HG03280 (cell line): Measurements from ENCODE around the gene FAM131A.
"Not testable (repeated sequence)": the region's sequence is repeated elsewhere in the genome, so short reads cannot be mapped to it uniquely, and the experiment has no call there.

Experiments used
- ATAC-seq: cut with Tn5 transposase; IDR thresholded peaks from one replicate; pipeline ENCODE4 v1.9.1; 2021; ENCODE audit warnings: mild to moderate bottlenecking, moderate library complexity; ENCODE audit not compliant: unreplicated experiment

The FAM131A gene

DNA sequence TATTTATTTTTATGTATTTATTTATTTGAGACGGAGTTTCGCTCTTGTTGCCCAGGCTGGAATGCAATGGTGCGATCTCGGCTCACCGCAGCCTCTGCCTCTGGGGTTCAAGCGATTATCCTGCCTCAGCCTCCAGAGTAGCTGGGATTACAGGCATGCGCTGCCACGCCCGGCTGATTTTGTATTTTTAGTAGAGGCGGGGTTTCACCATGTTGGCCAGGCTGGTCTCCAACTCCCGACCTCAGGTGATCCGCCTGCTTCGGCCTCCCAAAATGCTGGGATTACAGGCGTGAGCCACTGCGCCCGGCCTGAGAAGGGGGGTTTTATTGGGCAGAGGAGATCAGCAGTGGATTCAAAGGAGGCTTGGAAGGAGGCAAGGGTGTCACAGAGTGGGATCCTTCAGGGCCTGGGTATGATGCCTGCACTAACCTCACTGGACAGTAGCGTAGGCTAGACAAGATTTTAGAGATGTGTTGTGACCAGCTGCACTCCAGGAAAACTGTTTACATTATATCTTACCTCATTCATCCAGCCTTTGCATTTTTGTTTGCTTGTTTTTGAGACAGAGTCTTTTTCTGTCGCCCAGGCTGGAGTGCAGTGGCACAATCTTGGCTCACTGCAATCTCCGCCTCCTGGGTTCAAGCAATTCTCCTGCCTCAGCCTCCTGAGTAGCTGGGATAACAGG is 2.2 kb downstream of the FAM131A start:
- ATAC-seq, result not testable (repeated sequence)

DNA sequence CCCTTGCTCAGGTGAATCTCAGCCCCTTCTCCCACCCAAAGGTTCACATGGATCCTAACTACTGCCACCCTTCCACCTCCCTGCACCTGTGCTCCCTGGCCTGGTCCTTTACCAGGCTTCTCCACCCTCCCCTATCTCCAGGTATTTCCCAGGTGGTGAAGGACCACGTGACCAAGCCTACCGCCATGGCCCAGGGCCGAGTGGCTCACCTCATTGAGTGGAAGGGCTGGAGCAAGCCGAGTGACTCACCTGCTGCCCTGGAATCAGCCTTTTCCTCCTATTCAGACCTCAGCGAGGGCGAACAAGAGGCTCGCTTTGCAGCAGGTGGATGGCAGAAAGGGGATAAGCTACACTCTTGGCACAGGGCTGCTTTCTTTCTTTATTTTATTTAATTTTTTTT is 4.5 kb downstream of the FAM131A start:
- ATAC-seq, result no peak

DNA sequence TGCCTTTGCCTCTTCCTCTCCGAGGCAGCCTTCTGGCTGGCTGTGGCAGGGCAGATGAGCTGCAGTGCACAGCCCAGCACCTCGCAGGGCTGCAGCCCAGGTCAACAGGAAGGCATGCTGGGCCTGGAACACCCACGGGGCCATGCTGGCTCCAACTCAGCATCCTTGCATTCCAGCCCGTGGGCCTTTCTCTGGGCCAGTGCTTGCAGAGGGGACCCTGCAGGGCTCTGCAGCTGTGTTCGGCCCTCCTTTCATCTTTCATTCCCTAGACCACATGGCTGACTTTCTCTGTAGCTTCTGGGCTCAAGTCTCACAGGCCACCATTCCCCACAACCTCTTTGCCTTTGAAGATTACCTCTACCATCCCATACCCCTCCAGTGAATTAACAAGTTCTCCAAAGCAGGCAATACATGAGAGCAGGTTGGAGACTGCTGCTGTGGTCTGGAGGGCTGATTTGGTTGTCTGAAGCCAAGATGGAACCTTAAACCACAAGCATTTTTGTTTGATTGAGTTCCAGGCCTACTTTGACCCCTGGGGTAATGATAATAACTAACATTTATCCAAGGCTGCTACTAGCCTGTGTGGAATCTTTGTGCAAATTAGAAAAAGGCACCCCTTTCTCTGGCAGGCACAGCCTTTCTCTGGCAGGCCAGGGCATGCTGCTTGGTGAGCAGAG is 5.9 kb downstream of the FAM131A start:
- ATAC-seq, result no peak

DNA sequence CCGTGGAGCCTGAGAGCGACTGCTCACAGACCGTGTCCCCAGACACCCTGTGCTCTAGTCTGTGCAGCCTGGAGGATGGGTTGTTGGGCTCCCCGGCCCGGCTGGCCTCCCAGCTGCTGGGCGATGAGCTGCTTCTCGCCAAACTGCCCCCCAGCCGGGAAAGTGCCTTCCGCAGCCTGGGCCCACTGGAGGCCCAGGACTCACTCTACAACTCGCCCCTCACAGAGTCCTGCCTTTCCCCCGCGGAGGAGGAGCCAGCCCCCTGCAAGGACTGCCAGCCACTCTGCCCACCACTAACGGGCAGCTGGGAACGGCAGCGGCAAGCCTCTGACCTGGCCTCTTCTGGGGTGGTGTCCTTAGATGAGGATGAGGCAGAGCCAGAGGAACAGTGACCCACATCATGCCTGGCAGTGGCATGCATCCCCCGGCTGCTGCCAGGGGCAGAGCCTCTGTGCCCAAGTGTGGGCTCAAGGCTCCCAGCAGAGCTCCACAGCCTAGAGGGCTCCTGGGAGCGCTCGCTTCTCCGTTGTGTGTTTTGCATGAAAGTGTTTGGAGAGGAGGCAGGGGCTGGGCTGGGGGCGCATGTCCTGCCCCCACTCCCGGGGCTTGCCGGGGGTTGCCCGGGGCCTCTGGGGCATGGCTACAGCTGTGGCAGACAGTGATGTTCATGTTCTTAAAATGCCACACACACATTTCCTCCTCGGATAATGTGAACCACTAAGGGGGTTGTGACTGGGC is 7.3 kb downstream of the FAM131A start:
- ATAC-seq, result no peak

DNA sequence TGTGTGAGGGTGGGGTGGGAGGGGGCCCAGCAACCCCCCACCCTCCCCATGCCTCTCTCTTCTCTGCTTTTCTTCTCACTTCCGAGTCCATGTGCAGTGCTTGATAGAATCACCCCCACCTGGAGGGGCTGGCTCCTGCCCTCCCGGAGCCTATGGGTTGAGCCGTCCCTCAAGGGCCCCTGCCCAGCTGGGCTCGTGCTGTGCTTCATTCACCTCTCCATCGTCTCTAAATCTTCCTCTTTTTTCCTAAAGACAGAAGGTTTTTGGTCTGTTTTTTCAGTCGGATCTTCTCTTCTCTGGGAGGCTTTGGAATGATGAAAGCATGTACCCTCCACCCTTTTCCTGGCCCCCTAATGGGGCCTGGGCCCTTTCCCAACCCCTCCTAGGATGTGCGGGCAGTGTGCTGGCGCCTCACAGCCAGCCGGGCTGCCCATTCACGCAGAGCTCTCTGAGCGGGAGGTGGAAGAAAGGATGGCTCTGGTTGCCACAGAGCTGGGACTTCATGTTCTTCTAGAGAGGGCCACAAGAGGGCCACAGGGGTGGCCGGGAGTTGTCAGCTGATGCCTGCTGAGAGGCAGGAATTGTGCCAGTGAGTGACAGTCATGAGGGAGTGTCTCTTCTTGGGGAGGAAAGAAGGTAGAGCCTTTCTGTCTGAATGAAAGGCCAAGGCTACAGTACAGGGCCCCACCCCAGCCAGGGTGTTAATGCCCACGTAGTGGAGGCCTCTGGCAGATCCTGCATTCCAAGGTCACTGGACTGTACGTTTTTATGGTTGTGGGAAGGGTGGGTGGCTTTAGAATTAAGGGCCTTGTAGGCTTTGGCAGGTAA is 8.1 kb downstream of the FAM131A start:
- ATAC-seq, result no peak

DNA sequence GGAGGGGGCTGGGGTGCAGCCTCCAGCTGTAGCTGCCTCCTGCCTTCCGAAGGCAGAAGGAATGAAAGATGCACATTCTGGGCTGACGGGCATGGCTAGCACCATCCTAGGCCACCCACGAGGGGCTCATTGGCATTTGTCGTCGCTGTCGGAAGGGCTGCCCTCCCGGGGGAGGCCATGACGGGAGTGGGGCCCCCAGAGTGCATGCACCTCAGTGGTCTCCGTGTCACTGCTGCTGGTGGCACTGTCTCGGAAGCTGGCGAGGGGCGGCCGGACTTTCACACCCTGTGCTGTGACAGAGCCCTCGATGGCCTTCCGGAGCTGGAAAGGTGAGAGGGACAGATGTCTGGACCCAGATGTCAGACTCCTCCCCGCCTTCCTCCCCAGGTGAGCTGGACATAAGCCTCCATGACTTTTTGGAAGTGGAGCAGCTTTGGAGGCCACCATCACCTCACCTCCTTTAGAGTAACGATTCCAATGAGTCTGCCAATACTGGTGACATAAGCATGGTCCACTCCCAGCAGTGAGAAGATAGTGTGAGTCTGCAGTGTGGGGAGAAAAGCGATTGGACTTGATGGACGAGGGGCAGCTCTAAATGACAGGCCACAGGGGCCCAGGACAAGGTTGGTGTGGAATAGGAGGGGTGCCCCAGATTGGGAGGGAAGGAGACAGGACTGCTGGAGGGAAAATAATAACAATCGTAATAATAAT is 9.2 kb downstream of the FAM131A start:
- no peak for ATAC-seq

DNA sequence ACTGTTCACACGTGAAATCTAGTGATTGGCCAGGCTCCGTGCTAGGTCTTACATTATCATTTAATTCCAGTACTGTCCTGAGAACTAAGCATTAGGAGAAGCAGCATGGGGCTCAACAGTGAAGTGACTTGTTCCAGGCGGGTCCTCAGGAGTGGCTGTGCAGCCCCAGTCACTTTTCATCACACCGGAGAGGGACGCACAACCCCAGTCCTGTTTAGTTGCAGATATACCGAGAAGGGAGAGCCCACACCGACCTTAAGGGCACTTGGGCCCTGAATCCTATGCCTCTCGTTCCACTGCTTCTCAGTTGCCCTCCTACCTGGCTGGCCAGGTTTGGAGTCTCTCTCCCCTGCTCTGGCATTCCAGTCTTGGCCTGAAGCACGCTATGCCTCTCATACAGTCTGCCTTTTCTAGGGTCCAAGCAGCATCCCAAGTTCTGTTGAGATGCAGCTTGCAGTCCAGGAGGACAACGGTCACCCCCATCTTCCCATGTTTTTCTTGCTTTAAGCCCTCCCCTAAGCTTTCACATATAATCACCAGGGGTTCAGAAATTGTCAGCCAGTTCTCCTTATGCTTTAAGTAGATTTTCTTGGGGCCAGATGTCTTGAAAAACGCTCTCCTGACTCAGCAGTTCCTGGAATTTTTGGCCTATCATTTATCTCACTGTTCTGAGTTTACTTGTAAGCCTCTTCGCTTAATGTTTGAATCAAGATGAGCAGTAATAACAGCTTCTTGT is 10.1 kb downstream of the FAM131A start:
- no peak for ATAC-seq

DNA sequence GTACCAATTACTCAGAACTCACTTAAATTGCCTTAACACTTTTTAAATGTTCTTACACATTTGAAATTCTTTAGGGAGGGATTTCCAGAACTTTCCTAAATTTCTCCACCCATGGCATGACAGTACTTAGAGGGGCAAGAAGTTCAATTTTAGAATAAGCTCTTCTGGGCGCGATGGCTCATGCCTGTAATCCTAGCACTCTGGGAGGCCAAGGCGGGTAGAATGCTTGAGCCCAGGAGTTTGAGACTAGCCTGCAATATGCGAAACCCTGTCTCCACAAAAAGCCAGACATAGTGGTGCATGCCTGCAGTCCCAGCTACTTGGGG is 10.6 kb downstream of the FAM131A start:
- ATAC-seq, result no peak

DNA sequence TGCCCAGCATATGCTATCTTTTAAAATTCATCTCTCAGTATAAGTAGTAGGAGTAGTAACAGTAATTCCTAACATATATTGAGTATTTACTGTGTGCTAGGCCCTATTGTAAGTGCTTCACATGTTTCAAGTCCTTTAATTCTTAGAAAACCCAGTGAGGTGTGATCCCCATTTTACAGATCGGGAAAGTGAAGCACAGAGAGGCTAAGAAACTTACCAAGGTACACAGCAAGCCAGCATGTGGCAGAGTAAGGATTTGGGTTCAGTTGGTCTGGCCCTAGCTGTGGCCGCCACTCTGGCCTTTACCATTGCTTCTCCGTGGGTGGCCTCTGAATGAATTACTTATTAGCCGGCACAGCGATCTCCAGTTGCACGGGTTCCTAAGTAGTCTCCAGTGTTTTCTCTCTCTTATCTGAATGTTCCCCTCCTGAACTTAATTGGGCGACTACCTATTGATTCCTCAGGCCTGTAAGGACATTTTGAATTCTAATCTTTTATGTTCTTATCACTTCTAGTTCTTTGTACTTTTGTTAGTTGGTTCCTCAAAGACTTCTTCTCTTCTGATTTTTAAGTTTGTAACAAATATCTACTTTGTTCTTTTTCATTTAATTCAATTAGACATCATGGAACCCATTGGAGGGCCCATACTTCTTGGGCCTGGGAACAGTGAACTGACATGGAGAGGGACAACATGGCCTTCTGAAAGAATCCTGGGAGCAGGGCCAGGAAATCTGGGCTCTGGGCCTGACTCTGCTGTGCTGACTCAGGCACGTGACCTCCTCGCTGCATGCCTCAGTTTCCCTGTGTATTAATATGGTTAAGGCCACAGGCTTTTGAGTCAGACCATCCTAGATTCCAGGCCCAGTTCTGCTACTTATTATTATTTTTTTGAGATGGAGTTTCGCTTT is 12.4 kb downstream of the FAM131A start:
- no peak for ATAC-seq

DNA sequence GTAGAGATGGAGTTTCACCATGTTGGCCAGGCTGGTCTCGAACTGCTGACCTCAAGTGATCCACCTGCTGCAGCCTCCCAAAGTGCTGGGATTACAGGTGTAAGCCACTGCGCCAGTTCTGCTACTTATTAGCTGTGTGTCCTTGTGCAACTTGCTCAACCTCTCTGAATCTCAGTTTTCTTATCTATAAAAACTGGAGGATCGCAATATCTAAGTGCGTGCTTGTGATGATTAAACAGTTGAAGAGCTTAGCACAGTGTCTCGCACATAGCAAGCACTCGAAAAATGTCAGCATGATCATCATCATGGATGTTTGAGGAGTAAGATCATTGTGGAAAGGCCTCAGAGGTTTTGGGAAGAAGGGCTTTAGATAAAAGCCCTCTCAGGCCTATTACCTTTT is 13.2 kb downstream of the FAM131A start:
- ATAC-seq, result no peak

DNA sequence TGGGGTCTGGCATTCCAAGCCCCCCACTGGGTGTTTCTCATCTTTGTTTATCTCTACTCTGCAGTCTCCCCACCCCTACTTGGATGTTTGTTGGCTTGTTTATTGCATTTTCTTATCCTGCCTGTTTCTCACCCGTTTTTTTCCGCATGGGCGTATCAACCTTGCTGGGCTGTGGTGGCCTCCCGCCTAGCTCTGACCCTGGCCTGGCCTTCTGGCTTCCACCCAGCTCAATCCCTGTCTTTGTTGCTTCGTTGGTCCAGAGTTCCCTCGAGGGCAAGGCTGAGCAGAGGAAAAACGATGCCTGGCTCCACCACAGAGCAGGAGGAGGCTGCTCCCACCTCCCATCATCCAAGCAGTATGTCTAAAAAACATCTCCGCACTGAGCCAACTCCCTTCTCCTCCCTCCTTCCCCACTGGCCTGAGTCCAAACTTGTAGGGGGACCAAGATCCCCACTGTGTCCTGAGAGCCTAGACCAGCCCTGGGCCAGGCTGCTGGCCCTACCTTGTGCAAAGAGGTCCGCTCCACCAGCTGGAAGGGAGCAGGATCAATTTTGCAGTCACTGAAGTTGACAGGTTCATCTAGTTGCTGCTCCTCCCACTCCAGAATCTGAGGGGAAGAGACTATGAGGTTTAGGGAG is 14.2 kb downstream of the FAM131A start:
- no peak for ATAC-seq

DNA sequence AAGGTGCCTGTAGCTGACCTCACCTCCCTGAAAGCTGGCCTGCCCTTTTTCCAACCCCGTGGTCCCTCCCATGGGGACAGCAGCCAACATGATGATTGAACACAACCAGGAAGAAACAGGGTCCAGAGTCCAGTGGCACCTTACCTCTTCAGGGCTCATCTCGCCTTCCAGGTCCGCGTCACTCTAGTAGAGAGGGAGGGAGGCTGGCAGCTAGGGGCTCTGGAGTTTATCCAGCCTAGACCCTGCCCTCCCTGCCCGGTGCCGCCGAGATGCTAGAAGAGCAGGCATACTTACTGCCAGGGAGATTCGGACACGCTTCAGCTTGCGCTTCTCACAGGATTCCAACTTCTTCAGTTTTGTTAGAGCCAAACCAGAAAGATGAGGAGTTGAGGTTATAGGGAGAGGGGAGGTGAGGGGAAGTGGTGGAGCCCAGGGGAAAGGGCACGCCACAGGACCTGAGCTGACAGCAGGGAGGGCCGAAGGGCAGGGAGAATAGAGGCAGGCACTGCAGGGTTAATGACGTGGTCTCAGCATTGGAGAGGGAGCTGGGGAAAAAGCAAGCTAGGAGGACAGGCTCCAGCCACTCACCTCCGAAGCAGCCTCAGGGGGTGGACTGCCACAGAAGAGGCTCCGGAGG is 14.9 kb downstream of the FAM131A start:
- no peak for ATAC-seq

DNA sequence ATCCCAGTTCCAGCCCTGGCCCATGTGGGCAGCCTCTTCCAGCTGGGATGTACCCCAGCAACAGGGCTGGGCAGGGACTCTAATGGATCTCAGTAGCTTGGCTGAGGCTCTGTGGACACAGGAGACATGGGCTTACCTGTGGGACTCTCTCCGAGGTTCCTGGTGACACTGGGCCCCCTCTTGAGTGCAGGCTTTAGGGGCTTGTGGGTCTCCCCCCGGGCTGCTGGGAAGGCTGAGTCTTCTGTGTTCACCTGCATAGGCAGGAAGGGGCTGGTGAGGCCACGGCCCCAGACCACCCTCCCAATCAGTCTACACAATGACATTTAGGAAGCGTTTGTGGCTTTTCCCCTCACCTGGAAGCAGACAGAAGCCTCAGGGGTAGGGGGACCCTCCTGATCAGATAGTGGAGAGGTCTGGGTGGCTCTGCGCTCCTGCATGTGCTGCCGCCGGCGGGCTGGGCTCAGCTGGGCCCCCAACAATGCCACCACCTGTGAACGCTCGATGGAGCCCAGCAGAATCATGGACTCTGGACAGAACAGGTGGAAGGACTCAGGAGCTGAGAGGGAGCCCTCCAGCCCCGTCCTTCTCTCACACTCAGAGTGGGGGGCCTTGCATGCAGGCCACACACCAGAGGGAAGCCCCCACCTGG is 15.6 kb downstream of the FAM131A start:
- no peak for ATAC-seq

DNA sequence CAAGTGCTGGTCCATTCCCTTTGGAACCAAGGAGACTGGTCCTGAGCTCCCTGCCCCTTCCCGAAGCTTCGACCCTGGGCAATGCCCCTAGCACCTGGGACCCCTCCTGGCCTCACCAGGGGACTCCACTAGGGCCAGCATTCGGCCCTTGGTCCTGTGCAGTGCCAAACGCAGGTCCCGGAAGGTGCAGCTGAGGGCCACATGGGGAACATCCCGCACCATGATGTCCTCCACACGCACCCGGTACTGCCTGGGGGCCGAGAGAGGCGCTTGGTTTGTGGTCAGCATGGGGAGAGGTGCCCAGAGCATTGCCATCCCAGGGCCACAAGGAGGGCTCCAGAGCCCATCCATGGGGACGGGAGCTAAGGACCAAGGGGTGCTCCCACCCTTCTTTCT is 16.1 kb downstream of the FAM131A start:
- ATAC-seq, result no peak

DNA sequence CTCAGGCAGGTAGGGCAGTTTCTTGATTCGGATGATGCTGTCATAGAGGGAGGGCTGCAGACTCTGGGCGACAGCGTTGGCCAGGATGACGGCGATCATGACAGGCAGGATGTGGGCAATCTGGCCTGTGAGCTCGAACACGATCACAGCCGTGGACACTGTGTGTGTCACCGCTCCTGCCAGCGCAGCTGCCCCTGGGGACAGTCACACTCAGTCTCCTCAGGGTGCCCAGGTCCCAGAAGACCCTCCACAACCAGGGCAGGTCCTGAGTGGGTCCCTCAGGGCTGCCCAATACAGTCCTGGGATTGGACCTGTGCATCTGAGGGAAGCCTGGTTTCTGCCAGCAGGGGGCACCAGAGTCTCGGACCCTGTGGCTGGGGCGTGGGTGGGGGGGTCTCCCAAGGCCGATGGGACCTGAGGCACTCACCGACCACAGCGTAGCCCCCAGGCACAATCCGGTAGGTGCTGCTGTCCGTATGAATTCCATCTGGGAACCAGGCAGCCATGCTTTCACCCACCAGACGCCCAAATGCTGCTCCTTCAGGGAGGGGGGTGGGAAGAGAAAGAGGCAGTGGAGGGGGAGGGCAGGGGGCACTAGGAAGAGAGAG is 16.8 kb downstream of the FAM131A start:
- no peak for ATAC-seq

DNA sequence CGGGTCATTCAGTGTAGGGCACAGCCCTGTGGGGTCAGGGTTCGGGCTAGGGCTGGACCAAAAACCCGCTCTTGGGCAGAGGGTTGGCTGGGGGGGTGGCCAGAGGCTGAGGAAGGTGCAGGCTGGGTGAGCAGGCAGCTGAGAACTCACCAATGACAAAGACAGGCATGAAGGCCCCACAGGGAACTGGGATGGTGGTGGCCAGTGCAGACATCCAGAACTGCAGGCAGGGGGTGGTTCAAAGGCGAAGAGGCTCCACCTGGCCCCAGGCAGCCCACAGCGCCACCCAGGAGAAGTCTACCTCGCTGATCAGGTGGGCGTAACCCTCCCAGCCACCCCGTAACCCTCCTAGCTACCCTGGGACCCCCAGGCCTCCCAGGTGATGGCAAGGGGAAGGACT is 17.4 kb downstream of the FAM131A start:
- no peak for ATAC-seq
